Activated T-helper 2 cell treated with anti-CD3 and anti-CD28 coated beads, Interferon-gamma antibody, Interleukin-2, Interleukin-4, amounts not matched to agents 10 μg/mL and 5 μg/mL and 100 μg/mL, durations not matched to agents 14 hours and 24 hours and 36 hours (primary cell): ENCODE measurements around the gene HUWE1. TPM values are rescaled to one million over a fixed set of nuclear protein-coding genes. Genes with fewer than 3 reads are reported as not detected.
A peak's percentile ranks its signal among the peaks of the same experiment; 100 is the strongest.

ENCODE experiments used
- DNase-seq: peaks from one replicate; pipeline ENCODE4 v3.0.0; 2021; ENCODE audit warnings: low spot score
- H3K27ac Mint-ChIP-seq: one replicate; pipeline ENCODE4 v1.8.0; 2021; ENCODE audit warnings: mixed read lengths
- H3K27me3 Mint-ChIP-seq: one replicate; pipeline ENCODE4 v1.8.0; 2021; ENCODE audit warnings: low read depth, mixed read lengths
- H3K36me3 Mint-ChIP-seq: one replicate; pipeline ENCODE4 v1.8.0; 2021; ENCODE audit warnings: low read depth, mixed read lengths
- H3K4me1 Mint-ChIP-seq: one replicate; pipeline ENCODE4 v1.8.0; 2021; ENCODE audit warnings: low read depth, mixed read lengths
- H3K4me3 Mint-ChIP-seq: one replicate; pipeline ENCODE4 v1.8.0; 2021; ENCODE audit warnings: low read depth, mild to moderate bottlenecking, moderate library complexity, mixed read lengths
- H3K9me3 Mint-ChIP-seq: one replicate; pipeline ENCODE4 v1.8.0; 2021; ENCODE audit warnings: mixed read lengths
- intact Hi-C: fragments of 100-400 bp; cut with micrococcal nuclease; formaldehyde crosslinking; loops from one replicate; pipeline ENCODE4 v1.15.1; 2023
- total RNA-seq: library from RNA; stranded (reverse); gene quantifications from 2 replicates; pipeline ENCODE4 v1.2.3, GENCODE V29; 2022

HUWE1 gene
- total RNA-seq, 1 donor from 2014 or later = 391 TPM

- Mint-ChIP-seq H3K4me1 (peaks cover 4% of the 10 kb centered on the region), H3K36me3 (peaks cover 51% of the 10 kb centered on the region), H3K27me3 (no peaks in the 10 kb centered on the region), H3K4me3 (no peak overlapping the region), H3K27ac (no peak overlapping the region), H3K9me3 (no peaks in the 10 kb centered on the region)
- intact Hi-C loops = no loop called here
- no peak for DNase-seq
These were observed 47.3 kb downstream of the HUWE1 start for GRCh38 chrX:53639257-53639656.

GRCh38 chrX:53637479-53637878, 49.0 kb downstream of the HUWE1 start:
- H3K4me3 Mint-ChIP-seq = no peak overlapping the region
- intact Hi-C loops = no loop called here
- no peak for DNase-seq
- no peak overlapping the region for H3K27ac Mint-ChIP-seq
- H3K27me3 Mint-ChIP-seq = no peaks in the 10 kb centered on the region
- H3K4me1 Mint-ChIP-seq = peaks cover 2% of the 10 kb centered on the region
- peaks cover 50% of the 10 kb centered on the region for H3K36me3 Mint-ChIP-seq
- no peaks in the 10 kb centered on the region for H3K9me3 Mint-ChIP-seq

DNA sequence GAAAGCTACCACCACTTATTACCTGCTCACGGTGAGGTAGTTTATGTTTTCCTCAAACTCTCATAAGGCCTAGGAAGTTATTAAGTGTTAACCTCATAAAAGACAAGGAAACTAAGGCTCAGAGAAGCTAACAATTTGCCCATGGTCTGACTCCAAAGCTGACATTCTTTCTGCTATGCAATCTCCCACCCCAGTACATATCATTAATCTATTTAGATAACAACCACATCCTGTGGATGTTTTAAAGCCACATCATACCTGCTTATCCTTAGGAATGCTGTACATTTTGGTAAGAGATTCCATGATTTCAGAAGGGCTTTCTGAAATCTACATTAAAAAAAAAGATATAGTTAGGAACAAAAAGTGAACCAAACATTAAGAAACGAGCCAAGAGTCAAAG, 55.4 kb downstream of the HUWE1 start:
- no peaks in the 10 kb centered on the region for H3K27me3 Mint-ChIP-seq
- peaks cover 77% of the 10 kb centered on the region for H3K36me3 Mint-ChIP-seq
- H3K27ac Mint-ChIP-seq = no peak overlapping the region
- peaks cover 3% of the 10 kb centered on the region for H3K4me1 Mint-ChIP-seq
- no peak for DNase-seq
- intact Hi-C loops = no loop called here
- no peaks in the 10 kb centered on the region for H3K9me3 Mint-ChIP-seq
- no peak overlapping the region for H3K4me3 Mint-ChIP-seq

DNA sequence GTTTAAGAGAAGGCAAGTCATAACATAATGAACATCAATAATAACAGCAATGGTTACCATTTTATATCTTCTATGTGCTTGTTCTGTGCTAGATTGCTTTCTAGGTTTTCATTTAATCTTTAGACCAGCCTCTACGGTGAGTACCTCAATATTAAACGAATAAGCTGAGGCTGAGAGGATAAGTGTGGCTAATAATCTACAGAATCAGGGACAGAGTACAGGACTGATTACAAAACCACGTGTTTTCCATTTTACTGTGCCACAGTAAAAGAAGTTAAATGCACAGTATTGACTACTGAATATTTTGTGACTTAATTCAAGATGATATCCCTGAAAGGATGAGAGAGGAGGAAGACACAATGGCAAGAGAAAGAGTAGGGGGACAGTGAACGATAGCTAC, 56.3 kb downstream of the HUWE1 start:
- intact Hi-C loops = no loop called here
- H3K4me1 Mint-ChIP-seq = peaks cover 3% of the 10 kb centered on the region
- no peak overlapping the region for H3K4me3 Mint-ChIP-seq
- no peak for DNase-seq
- no peak overlapping the region for H3K27ac Mint-ChIP-seq
- H3K36me3 Mint-ChIP-seq = peaks cover 80% of the 10 kb centered on the region
- H3K9me3 Mint-ChIP-seq = no peaks in the 10 kb centered on the region
- H3K27me3 Mint-ChIP-seq = no peaks in the 10 kb centered on the region

DNA sequence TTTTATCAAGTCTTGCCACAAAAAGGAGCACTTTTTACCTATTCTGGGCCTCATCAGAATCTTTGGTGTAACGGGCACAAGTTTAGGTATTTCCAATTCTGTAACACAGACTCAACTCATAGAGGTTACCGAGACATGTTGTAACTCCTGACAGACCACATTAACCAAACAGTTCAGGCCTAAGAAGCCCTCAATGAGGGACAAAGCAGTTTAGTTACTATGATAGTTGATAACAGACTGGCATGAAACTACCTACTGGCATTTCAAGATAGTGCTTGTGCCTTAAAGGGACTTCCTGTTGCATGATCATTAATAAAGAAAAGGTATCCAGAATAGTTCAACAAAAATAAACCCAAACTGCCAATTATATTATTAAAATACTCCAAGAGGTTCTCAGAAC, 64.1 kb downstream of the HUWE1 start:
- Mint-ChIP-seq H3K4me1 (peaks cover 16% of the 10 kb centered on the region), H3K27ac (peak overlapping the region; percentile 17), H3K9me3 (no peaks in the 10 kb centered on the region), H3K36me3 (peaks cover 72% of the 10 kb centered on the region), H3K4me3 (no peak overlapping the region), H3K27me3 (no peaks in the 10 kb centered on the region)
- DNase-seq = no peak
- intact Hi-C loops = no loop called here

DNA sequence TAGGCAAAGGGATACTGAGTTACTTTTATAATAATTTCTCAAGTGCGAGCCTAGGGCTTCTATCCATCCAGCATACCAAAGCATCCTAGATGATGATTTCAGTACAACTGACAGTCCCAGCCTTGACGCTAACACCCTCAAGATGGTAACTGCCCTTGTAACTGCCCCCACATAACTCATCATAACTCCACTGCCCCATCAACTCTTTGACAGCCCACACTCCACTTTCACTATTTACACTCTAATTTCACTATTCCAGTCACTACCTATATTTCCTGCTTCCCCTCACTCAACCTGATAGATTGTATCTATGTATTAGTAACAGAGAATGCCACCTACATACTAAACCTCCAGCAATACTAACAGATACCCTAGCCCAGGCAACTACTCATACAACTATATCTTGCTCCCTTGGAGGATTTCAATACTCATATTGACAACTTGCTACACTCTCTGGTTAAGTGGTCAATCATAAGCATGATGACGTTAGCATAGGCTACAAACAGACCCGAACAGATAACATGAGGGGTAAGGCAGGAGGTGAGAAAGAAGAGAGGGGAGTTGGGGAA, 65.0 kb downstream of the HUWE1 start:
- H3K27ac Mint-ChIP-seq = peak overlapping the region; percentile 89
- DNase-seq = no peak
- no peaks in the 10 kb centered on the region for H3K9me3 Mint-ChIP-seq
- peaks cover 73% of the 10 kb centered on the region for H3K36me3 Mint-ChIP-seq
- no peaks in the 10 kb centered on the region for H3K27me3 Mint-ChIP-seq
- intact Hi-C loops = no loop called here
- H3K4me1 Mint-ChIP-seq = peaks cover 16% of the 10 kb centered on the region
- no peak overlapping the region for H3K4me3 Mint-ChIP-seq

GRCh38 chrX:53616946-53617345, 69.6 kb downstream of the HUWE1 start:
- intact Hi-C loops = loop anchor here (10.0 kb wide), 1 partner anchor 52 kb away; no protein-coding TSS in a partner anchor
- Mint-ChIP-seq H3K36me3 (peaks cover 77% of the 10 kb centered on the region), H3K27ac (no peak overlapping the region)

DNA sequence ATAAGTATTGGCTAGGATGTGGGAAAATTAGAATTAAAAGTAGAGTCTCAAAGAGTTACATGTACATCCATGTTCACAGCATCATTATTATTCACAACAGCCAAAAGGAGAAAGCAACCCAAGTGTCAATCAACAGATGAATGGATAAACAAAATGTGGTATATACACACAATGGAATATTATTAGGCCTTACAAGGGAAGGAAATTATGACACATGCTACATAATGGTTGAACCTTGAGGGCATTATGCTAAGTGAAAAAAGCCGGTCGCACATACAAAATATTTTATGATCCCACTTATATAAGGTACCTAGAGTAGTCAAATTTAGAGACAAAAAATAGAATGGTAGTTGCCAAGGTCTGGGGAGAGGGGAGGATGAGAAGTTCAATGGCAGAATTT, 80.1 kb downstream of the HUWE1 start:
- DNase-seq = no peak
- intact Hi-C loops = no loop called here
- no peaks in the 10 kb centered on the region for H3K9me3 Mint-ChIP-seq
- no peak overlapping the region for H3K27ac Mint-ChIP-seq
- H3K36me3 Mint-ChIP-seq = peaks cover 76% of the 10 kb centered on the region
- H3K27me3 Mint-ChIP-seq = no peaks in the 10 kb centered on the region
- peaks cover 4% of the 10 kb centered on the region for H3K4me1 Mint-ChIP-seq
- no peak overlapping the region for H3K4me3 Mint-ChIP-seq

More at GRCh38 chrX:53616946-53617345, 69.6 kb downstream of the HUWE1 start:
- Mint-ChIP-seq H3K4me1 (peaks cover 10% of the 10 kb centered on the region), H3K27me3 (no peaks in the 10 kb centered on the region), H3K9me3 (no peaks in the 10 kb centered on the region), H3K4me3 (no peak overlapping the region)
- no peak for DNase-seq

DNA sequence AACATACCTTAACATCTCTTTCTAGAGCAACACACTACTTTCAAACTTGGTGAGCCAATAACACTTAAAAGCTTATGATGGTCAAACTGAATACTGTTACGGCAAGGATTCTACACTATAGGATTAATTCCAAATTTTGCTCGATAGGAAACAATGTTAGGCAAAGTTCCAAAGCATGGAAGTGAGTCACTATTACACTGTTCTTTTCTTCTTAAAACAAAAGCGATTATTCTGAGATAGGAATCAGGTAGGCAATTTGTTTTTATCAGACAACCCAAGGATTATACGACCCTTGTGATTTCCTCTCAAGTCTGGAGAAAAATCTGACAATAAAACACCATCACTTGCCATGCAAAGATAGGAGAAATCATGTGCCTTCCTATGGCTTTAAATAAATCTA, 81.5 kb downstream of the HUWE1 start:
- Mint-ChIP-seq H3K9me3 (no peaks in the 10 kb centered on the region), H3K4me3 (no peak overlapping the region), H3K36me3 (peaks cover 73% of the 10 kb centered on the region), H3K27ac (no peak overlapping the region), H3K4me1 (peaks cover 4% of the 10 kb centered on the region), H3K27me3 (no peaks in the 10 kb centered on the region)
- intact Hi-C loops = no loop called here
- no peak for DNase-seq

DNA sequence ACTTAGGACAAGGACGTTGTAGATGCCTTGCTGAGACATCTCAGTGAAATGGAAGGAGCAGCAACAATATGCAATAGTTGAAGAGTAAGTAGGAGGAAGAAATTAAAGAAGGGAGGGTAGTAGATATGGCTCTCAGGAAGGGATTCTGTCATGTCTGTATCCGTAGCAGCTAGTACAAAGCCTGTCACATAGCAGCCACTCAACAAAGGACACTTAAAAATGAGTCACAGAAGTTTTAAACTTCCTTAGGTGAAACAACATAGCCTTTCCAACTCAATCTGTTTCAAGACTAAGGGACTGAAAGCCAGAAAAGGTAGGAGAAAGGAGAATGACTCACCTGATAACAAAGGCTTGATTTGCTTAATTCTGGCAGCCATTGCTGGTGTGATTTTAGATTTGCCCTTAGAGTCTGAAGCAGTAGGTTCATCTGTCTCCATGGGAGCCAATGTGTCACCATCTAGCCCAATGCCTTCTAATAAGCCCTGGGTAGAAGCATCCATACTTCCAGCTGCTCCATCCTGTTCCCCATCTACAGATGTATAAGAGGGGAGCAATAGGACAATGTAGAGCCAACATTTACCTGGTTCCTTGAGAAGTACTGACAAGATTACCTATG, 86.6 kb downstream of the HUWE1 start:
- intact Hi-C loops = no loop called here
- H3K27me3 Mint-ChIP-seq = no peaks in the 10 kb centered on the region
- H3K36me3 Mint-ChIP-seq = peaks cover 59% of the 10 kb centered on the region
- DNase-seq = no peak
- peaks cover 2% of the 10 kb centered on the region for H3K4me1 Mint-ChIP-seq
- H3K9me3 Mint-ChIP-seq = no peaks in the 10 kb centered on the region
- H3K27ac Mint-ChIP-seq = no peak overlapping the region
- no peak overlapping the region for H3K4me3 Mint-ChIP-seq

DNA sequence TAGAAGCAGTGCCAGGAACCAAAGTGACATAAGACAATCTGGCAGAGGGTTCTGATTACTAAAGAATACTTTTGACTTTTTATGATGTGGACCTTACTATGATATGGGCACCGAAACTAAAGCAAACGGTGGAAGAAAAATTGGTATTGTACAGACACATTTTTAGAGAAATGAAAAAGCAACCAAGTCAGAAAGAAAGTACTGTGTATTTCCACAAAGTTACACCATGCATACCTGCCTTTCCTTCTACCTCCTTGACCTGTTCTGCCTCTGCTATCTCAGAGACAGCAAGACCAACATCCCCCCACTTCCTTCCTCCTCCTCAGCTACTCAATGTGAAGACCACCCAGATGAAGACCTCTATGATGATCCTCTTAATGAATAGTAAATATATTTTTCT, 88.3 kb downstream of the HUWE1 start:
- H3K27me3 Mint-ChIP-seq = no peaks in the 10 kb centered on the region
- H3K36me3 Mint-ChIP-seq = peaks cover 61% of the 10 kb centered on the region
- H3K9me3 Mint-ChIP-seq = no peaks in the 10 kb centered on the region
- no peak for DNase-seq
- H3K27ac Mint-ChIP-seq = no peak overlapping the region
- no peak overlapping the region for H3K4me3 Mint-ChIP-seq
- intact Hi-C loops = no loop called here
- peaks cover 2% of the 10 kb centered on the region for H3K4me1 Mint-ChIP-seq

GRCh38 chrX:53595266-53595810, 91.2 kb downstream of the HUWE1 start:
- Mint-ChIP-seq H3K9me3 (no peaks in the 10 kb centered on the region), H3K36me3 (peaks cover 78% of the 10 kb centered on the region), H3K27ac (no peak overlapping the region), H3K4me1 (peaks cover 6% of the 10 kb centered on the region), H3K4me3 (no peak overlapping the region), H3K27me3 (no peaks in the 10 kb centered on the region)
- no peak for DNase-seq
- intact Hi-C loops = no loop called here

DNA sequence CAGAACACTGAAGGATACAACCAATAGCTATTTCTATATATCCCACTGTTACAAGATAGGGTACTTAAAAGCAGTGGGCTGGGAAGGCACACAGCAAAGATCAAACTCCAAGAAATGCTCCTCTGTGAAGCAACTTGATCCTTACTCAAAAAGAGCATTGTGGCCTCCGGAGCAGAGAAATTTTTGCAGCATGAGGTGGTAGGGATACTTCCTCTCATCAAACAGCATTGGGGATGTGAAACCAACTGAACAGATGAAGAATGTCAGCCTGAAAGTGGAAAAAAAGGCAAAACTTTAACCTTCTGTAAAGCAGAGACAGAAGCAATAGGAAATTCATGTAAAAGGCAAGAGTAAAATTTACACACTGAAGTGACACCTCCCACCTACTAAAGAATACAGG, 92.2 kb downstream of the HUWE1 start:
- H3K36me3 Mint-ChIP-seq = peaks cover 78% of the 10 kb centered on the region
- intact Hi-C loops = no loop called here
- H3K27me3 Mint-ChIP-seq = no peaks in the 10 kb centered on the region
- no peaks in the 10 kb centered on the region for H3K9me3 Mint-ChIP-seq
- peaks cover 6% of the 10 kb centered on the region for H3K4me1 Mint-ChIP-seq
- no peak overlapping the region for H3K27ac Mint-ChIP-seq
- no peak overlapping the region for H3K4me3 Mint-ChIP-seq
- no peak for DNase-seq
